GM21390 (cell line): Measurements from ENCODE around the gene OSTM1.
"Not testable (repeated sequence)": the region's sequence is repeated elsewhere in the genome, so short reads cannot be mapped to it uniquely, and the experiment has no call there.

Experiments
- ATAC-seq: cut with Tn5 transposase; IDR thresholded peaks from one replicate; pipeline ENCODE4 v1.9.1; 2021; ENCODE audit not compliant: unreplicated experiment

OSTM1 gene

GRCh38 chr6:108024427-108025073 lies 50.0 kb downstream of the OSTM1 start:
- ATAC-seq = no peak

GRCh38 chr6:108020472-108021116 lies 53.9 kb downstream of the OSTM1 start:
- ATAC-seq = no peak

- ATAC-seq = not testable (repeated sequence)
Observed at GRCh38 chr6:108016283-108016682, 58.3 kb downstream of the OSTM1 start.

- ATAC-seq = no peak
Observed at GRCh38 chr6:108013787-108014439, 60.6 kb downstream of the OSTM1 start.

- ATAC-seq = no peak
Observed at GRCh38 chr6:108009894-108010293, 64.6 kb downstream of the OSTM1 start.

- ATAC-seq = not testable (repeated sequence)
Observed at GRCh38 chr6:108009258-108009657, 65.3 kb downstream of the OSTM1 start.

- no peak for ATAC-seq
Observed at GRCh38 chr6:108008363-108008762, 66.2 kb downstream of the OSTM1 start.

GRCh38 chr6:108005961-108006360 lies 68.6 kb downstream of the OSTM1 start:
- no peak for ATAC-seq

- ATAC-seq = no peak
Observed at GRCh38 chr6:108004861-108005260, 69.7 kb downstream of the OSTM1 start.

GRCh38 chr6:108002365-108003221 lies 71.9 kb downstream of the OSTM1 start:
- ATAC-seq = no peak

GRCh38 chr6:108001696-108002231 lies 72.8 kb downstream of the OSTM1 start:
- no peak for ATAC-seq

GRCh38 chr6:108000259-108000658 lies 74.3 kb downstream of the OSTM1 start:
- not testable (repeated sequence) for ATAC-seq

GRCh38 chr6:107999341-107999740 lies 75.2 kb downstream of the OSTM1 start:
- no peak for ATAC-seq

- ATAC-seq = no peak
Observed at GRCh38 chr6:107991772-107992550, 82.6 kb downstream of the OSTM1 start.
